Cerebellar nuclear complex (tissue), 1 donor: Measurements from ENCODE around the gene TANC2.

ENCODE experiments used
- DNase-seq, 2 experiments: peaks; one replicate each; lab custom pipeline; 2025; lab: John Stamatoyannopoulos, UW

Gene TANC2

GRCh38 chr17:63001689-63002394 lies 35.8 kb downstream of the TANC2 start:
- DNase-seq = no peak

GRCh38 chr17:63002625-63003024 lies 36.6 kb downstream of the TANC2 start:
- no peak for DNase-seq

- no peak for DNase-seq
Measured at GRCh38 chr17:63015824-63016223, 49.8 kb downstream of the TANC2 start.
